GM12892 (cell line): ENCODE measurements around the gene FSCN2.

ENCODE experiments used
- POLR2A ChIP-seq: IDR thresholded peaks from 2 replicates; pipeline ENCODE4 v1.6.1; 2011; ENCODE audit warnings: low read depth, low read length, control low read depth
- POLR2AphosphoS5 ChIP-seq: IDR thresholded peaks from 2 replicates; pipeline ENCODE4 v1.6.1; 2011; ENCODE audit warnings: low read depth, low read length, control low read depth
- TAF1 ChIP-seq: IDR thresholded peaks from 2 replicates; pipeline ENCODE4 v1.6.1; 2011; ENCODE audit warnings: low read depth, mild to moderate bottlenecking, control low read depth, low read length, borderline replicate concordance

DNA sequence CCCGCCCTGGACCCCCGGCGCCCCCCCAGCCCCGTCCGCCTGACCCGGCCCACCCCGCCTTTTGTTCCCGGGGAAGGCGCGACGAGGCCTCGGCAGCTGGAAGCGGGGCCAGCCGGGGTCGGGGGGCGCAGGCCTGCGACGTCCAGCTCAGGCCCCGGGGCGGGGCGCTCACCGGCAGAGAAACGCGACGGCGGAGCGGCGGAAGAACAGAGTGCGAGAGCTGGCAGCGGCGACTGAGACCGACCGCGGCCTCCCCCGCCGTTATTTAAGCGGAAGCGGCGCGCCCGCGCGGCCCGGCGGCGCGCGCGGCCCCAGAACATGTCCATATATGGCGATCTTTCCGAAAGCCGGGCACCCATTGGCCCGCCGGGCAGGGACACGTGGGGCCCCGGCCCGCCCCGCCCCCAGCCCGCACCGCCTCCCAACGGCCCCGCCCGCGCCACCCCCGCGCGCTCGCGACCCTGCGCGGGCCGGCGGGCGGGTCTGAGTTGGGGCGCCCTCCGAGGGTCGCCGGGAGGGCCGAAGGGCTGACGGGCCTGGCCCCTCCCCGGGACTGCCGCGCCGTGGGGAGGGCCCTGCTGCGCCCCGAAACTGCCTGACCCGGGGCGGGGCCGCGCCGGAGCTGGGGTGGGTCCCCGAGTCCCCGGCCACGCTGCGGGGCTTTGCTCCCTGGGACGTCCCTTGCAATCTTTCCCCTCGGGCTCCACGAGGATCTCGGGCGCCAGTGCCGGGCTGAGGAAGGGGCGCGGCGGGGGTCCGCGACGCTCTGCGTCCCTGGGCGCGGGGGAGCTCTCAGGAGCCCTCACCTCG is 15.4 kb upstream of the FSCN2 start, which contains the start of gene ACTG1:
- TF ChIP-seq POLR2A: peak; percentile 97
- TF ChIP-seq TAF1: peak; percentile 96
- peak; percentile 97 for TF ChIP-seq POLR2AphosphoS5
